Body of pancreas (tissue), 4 donors: ENCODE data around the gene ATG2B.

Source experiments
- CTCF ChIP-seq, 7 experiments: fragments of 450-650 bp in 4 of 7; fragments of 200-600 bp in 3 of 7; sonication (generic) in 3 of 7; IDR thresholded peaks; one replicate each; pipeline ENCODE4 v1.5.1; 2016 to 2019; ENCODE audit warnings: antibody characterized with exemption in 7 of 7
- POLR2A ChIP-seq, 3 donors: fragments of 450-650 bp; IDR thresholded peaks; one replicate each; pipeline ENCODE4 v1.6.1; 2016; ENCODE audit warnings: antibody characterized with exemption in 3 of 3, mild to moderate bottlenecking in 2 of 3

- TF ChIP-seq CTCF (IDR thresholded peaks at IDR 0.05) = no peak
- no peak for TF ChIP-seq POLR2A (IDR thresholded peaks at IDR 0.05)
Observed at GRCh38 chr14:96370528-96370927, 7.4 kb upstream of the ATG2B start.
